K562 (cell line): Measurements from ENCODE around the gene TM4SF20. TPM values are rescaled to one million over a fixed set of nuclear protein-coding genes. Genes with fewer than 3 reads are reported as not detected.

Experiments
- ATF7 ChIP-seq: fragments of 450-650 bp; IDR thresholded peaks from 2 replicates; pipeline ENCODE4 v1.7.1; 2014; ENCODE audit warnings: mild to moderate bottlenecking, moderate library complexity
- DDX20 ChIP-seq: fragments of 450-650 bp; IDR thresholded peaks from 2 replicates; pipeline ENCODE4 v1.6.1; 2016; ENCODE audit warnings: missing genetic modification characterization, low read depth, mild to moderate bottlenecking, missing compliant biosample characterization, moderate library complexity
- EHMT2 ChIP-seq: fragments of 450-650 bp; IDR thresholded peaks from 2 replicates; pipeline ENCODE4 v1.6.1; 2018; ENCODE audit warnings: antibody characterized with exemption
- MYNN ChIP-seq, 2 experiments: sonication (generic); formaldehyde crosslinking in 1 of 2; IDR thresholded peaks; 2 replicates each; pipeline versions ENCODE4 v1.5.0 to v1.6.1; 2016 to 2020; ENCODE audit warnings: antibody characterized with exemption in 1 of 2, missing genetic modification reagents in 1 of 2
- NFXL1 ChIP-seq: fragments of 450-650 bp; formaldehyde crosslinking; IDR thresholded peaks from 2 replicates; pipeline ENCODE4 v1.4.0; 2021; ENCODE audit warnings: mild to moderate bottlenecking
- OTX1 ChIP-seq: fragments of 450-650 bp; formaldehyde crosslinking; IDR thresholded peaks from 2 replicates; pipeline ENCODE4 v1.4.0; 2022; ENCODE audit warnings: mild to moderate bottlenecking
- POLR3G ChIP-seq: IDR thresholded peaks from 2 replicates; pipeline ENCODE4 v1.6.1; 2011; ENCODE audit not compliant: insufficient read length, insufficient replicate concordance; ENCODE audit errors: extremely low read depth
- RBM17 ChIP-seq: fragments of 200-400 bp; formaldehyde crosslinking; IDR thresholded peaks from 2 replicates; pipeline ENCODE4 v1.6.1; 2017; ENCODE audit warnings: low read depth, mild to moderate bottlenecking, low read length, borderline replicate concordance
- SAFB ChIP-seq: fragments of 200-400 bp; formaldehyde crosslinking; IDR thresholded peaks from 2 replicates; pipeline ENCODE4 v1.6.1; 2017; ENCODE audit warnings: low read depth, low read length, borderline replicate concordance
- SIN3A ChIP-seq, 2 experiments: fragments of 150-350 bp in 1 of 2; IDR thresholded peaks; 2 replicates each; pipeline ENCODE4 v1.6.1; 2011 to 2016; ENCODE audit warnings: borderline replicate concordance in 2 of 2, low read depth in 2 of 2, low read length in 2 of 2, mild to moderate bottlenecking in 2 of 2, moderate library complexity in 2 of 2; ENCODE audit not compliant: control insufficient read depth in 1 of 2
- THRAP3 ChIP-seq: fragments of 450-650 bp; IDR thresholded peaks from 2 replicates; pipeline ENCODE4 v1.6.1; 2016; ENCODE audit warnings: mild to moderate bottlenecking, inconsistent platforms, borderline replicate concordance
- ZNF224 ChIP-seq: sonication (generic); formaldehyde crosslinking; IDR thresholded peaks from 2 replicates; pipeline ENCODE4 v1.8.0; 2022; ENCODE audit warnings: mild to moderate bottlenecking, missing genetic modification reagents
- ZNF347 ChIP-seq: fragments of 450-650 bp; formaldehyde crosslinking; IDR thresholded peaks from 2 replicates; pipeline ENCODE4 v1.4.0; 2020; ENCODE audit warnings: low read depth, mild to moderate bottlenecking, moderate library complexity
- ZNF589 ChIP-seq: fragments of 200-800 bp; sonication (Bioruptor generic); IDR thresholded peaks from 2 replicates; pipeline ENCODE4 v1.6.1; 2016; ENCODE audit warnings: low read depth, missing genetic modification characterization, missing compliant biosample characterization
- ZNF668 ChIP-seq: fragments of 250-450 bp; sonication (Bioruptor Pico); IDR thresholded peaks from 2 replicates; pipeline ENCODE4 v1.8.0; 2022; ENCODE audit warnings: mild to moderate bottlenecking, inconsistent platforms
- ZNF77 ChIP-seq: fragments of 250-450 bp; sonication (Bioruptor Pico); IDR thresholded peaks from 2 replicates; pipeline ENCODE4 v1.5.0; 2020
- polyA plus RNA-seq, 8 experiments: library from polyadenylated mRNA; depleted of rRNA in 4 of 8; stranded (reverse) in 5 of 8; unstranded in 3 of 8; fragments of >200 nt; fragmentation: Nextera tagmentation in 2 of 8; fragmentation: Illumina TruSeq in 1 of 8; extraction: Ambion mirVana in 2 of 8; extraction: Trizol in 1 of 8; gene quantifications; 2 replicates each; pipeline versions ENCODE4 v1.2.1 to v1.2.3, GENCODE V29; 2011 to 2014; ENCODE audit warnings: inconsistent platforms in 1 of 8, missing spikeins in 1 of 8
- total RNA-seq, 7 experiments: library from RNA; depleted of rRNA in 6 of 7; stranded (reverse); fragments of >200 nt in 6 of 7; fragmentation: Illumina TruSeq in 2 of 7; extraction: Trizol in 2 of 7; gene quantifications; 2 replicates each; pipeline versions ENCODE4 v1.2.1 to v1.2.3, GENCODE V29; 2011 to 2021; ENCODE audit warnings: low replicate concordance in 1 of 7
- TF ChIP-seq, protein P1 (sequence below): IDR thresholded peaks from 3 replicates; pipeline ENCODE4 v1.6.1; 2011; ENCODE audit warnings: borderline replicate concordance, mild to moderate bottlenecking, moderate library complexity; ENCODE audit not compliant: insufficient read length; ENCODE audit errors: extremely low read depth
- TF ChIP-seq, protein P2 (sequence below): fragments of 450-650 bp; IDR thresholded peaks from 2 replicates; pipeline ENCODE4 v1.6.1; 2016
- TF ChIP-seq, protein P3 (sequence below): fragments of 250-450 bp; sonication (Bioruptor Pico); IDR thresholded peaks from 2 replicates; pipeline ENCODE4 v1.9.0; 2021; ENCODE audit warnings: mild to moderate bottlenecking, inconsistent platforms
- TF ChIP-seq, protein P4 (sequence below): fragments of 250-450 bp; sonication (Bioruptor Pico); IDR thresholded peaks from 2 replicates; pipeline ENCODE4 v1.5.1; 2021; ENCODE audit warnings: mild to moderate bottlenecking

TM4SF20 gene
- total and polyA plus RNA-seq, 9 of the 15 experiments (the other 6 are each of a cell fraction or from before 2014, with no cell fraction given) = not detected

DNA sequence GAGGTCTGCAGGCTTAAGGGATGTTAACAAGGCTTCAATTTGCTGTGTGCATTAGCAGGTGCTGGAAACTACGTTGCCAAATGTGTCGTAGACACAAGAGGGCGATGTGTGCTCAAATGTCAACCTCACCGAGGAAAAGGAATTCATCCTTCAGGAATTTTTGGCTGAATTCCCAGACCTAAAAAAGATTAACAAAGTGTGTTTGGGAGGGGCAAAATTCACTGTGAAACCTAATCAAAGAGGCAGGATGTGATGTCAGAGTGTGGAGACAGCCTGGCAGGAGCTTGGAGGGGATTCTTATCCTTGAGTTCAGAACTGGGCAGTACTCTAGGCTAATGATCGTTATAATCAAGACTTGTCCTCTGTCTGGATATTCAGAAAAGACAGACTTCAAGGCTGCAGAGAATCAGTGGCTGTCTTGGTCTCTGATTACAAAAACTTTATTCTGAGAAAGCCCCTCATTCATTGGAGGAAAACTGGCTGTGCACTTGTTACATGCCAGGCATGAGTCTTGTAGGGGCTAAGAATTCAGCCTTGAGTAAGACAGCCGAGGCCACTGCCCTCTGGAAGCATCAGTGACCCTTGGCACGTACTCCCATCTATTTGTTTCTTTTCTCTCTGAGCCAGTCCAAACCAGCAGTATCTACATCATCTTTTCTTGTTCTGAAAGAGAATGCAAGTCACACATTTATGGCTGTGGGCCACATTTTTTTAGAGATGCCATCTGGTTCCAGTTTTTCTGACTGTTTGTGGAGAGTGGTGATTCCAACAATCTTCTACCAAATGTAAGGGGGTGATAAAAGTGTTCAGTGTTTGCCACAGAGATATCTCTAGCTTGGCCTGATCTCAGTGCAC lies 27.3 kb upstream of the TM4SF20 start (continued):
- TF ChIP-seq, protein P1, sequence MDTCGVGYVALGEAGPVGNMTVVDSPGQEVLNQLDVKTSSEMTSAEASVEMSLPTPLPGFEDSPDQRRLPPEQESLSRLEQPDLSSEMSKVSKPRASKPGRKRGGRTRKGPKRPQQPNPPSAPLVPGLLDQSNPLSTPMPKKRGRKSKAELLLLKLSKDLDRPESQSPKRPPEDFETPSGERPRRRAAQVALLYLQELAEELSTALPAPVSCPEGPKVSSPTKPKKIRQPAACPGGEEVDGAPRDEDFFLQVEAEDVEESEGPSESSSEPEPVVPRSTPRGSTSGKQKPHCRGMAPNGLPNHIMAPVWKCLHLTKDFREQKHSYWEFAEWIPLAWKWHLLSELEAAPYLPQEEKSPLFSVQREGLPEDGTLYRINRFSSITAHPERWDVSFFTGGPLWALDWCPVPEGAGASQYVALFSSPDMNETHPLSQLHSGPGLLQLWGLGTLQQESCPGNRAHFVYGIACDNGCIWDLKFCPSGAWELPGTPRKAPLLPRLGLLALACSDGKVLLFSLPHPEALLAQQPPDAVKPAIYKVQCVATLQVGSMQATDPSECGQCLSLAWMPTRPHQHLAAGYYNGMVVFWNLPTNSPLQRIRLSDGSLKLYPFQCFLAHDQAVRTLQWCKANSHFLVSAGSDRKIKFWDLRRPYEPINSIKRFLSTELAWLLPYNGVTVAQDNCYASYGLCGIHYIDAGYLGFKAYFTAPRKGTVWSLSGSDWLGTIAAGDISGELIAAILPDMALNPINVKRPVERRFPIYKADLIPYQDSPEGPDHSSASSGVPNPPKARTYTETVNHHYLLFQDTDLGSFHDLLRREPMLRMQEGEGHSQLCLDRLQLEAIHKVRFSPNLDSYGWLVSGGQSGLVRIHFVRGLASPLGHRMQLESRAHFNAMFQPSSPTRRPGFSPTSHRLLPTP = no peak
- TF ChIP-seq RBM17 = no peak
- no peak for TF ChIP-seq ATF7
- TF ChIP-seq, protein P2, sequence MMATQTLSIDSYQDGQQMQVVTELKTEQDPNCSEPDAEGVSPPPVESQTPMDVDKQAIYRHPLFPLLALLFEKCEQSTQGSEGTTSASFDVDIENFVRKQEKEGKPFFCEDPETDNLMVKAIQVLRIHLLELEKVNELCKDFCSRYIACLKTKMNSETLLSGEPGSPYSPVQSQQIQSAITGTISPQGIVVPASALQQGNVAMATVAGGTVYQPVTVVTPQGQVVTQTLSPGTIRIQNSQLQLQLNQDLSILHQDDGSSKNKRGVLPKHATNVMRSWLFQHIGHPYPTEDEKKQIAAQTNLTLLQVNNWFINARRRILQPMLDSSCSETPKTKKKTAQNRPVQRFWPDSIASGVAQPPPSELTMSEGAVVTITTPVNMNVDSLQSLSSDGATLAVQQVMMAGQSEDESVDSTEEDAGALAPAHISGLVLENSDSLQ = no peak
- TF ChIP-seq ZNF224 (CRISPR knock-in tag) = no peak
- no peak for TF ChIP-seq ZNF668
- TF ChIP-seq ZNF347 (CRISPR knock-in tag) = no peak
- TF ChIP-seq POLR3G = no peak
- TF ChIP-seq THRAP3 = no peak
- no peak for TF ChIP-seq NFXL1 (CRISPR knock-in tag)
- no peak for TF ChIP-seq SIN3A (IDR thresholded peaks at IDR 0.05; ENCODE audit: borderline replicate concordance in 2 of 2, control insufficient read depth in 1 of 2, low read depth in 2 of 2, low read length in 2 of 2)
- TF ChIP-seq DDX20 (tag) = no peak
- TF ChIP-seq SAFB = no peak
- no peak for TF ChIP-seq OTX1
- TF ChIP-seq EHMT2 = no peak
- TF ChIP-seq ZNF77 (CRISPR knock-in tag) = no peak
- TF ChIP-seq, protein P3, sequence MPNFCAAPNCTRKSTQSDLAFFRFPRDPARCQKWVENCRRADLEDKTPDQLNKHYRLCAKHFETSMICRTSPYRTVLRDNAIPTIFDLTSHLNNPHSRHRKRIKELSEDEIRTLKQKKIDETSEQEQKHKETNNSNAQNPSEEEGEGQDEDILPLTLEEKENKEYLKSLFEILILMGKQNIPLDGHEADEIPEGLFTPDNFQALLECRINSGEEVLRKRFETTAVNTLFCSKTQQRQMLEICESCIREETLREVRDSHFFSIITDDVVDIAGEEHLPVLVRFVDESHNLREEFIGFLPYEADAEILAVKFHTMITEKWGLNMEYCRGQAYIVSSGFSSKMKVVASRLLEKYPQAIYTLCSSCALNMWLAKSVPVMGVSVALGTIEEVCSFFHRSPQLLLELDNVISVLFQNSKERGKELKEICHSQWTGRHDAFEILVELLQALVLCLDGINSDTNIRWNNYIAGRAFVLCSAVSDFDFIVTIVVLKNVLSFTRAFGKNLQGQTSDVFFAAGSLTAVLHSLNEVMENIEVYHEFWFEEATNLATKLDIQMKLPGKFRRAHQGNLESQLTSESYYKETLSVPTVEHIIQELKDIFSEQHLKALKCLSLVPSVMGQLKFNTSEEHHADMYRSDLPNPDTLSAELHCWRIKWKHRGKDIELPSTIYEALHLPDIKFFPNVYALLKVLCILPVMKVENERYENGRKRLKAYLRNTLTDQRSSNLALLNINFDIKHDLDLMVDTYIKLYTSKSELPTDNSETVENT (CRISPR knock-in tag) = no peak
- TF ChIP-seq ZNF589 (CRISPR knock-in tag) = no peak
- no peak for TF ChIP-seq MYNN (IDR thresholded peaks at IDR 0.05)
- TF ChIP-seq MYNN (CRISPR knock-in tag; IDR thresholded peaks at IDR 0.05) = no peak
- TF ChIP-seq, protein P4, sequence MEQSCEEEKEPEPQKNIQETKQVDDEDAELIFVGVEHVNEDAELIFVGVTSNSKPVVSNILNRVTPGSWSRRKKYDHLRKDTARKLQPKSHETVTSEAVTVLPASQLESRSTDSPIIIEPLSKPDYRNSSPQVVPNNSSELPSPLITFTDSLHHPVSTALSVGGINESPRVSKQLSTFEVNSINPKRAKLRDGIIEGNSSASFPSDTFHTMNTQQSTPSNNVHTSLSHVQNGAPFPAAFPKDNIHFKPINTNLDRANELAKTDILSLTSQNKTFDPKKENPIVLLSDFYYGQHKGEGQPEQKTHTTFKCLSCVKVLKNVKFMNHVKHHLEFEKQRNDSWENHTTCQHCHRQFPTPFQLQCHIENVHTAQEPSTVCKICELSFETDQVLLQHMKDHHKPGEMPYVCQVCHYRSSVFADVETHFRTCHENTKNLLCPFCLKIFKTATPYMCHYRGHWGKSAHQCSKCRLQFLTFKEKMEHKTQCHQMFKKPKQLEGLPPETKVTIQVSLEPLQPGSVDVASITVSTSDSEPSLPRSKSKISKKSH (CRISPR knock-in tag) = no peak
